Measurements from ENCODE around the gene SMIM8.
"Not testable (repeated sequence)": the region's sequence is repeated elsewhere in the genome, so short reads cannot be mapped to it uniquely, and the experiment has no call there.

The SMIM8 gene, protein sequence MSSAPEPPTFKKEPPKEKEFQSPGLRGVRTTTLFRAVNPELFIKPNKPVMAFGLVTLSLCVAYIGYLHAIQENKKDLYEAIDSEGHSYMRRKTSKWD

DNA sequence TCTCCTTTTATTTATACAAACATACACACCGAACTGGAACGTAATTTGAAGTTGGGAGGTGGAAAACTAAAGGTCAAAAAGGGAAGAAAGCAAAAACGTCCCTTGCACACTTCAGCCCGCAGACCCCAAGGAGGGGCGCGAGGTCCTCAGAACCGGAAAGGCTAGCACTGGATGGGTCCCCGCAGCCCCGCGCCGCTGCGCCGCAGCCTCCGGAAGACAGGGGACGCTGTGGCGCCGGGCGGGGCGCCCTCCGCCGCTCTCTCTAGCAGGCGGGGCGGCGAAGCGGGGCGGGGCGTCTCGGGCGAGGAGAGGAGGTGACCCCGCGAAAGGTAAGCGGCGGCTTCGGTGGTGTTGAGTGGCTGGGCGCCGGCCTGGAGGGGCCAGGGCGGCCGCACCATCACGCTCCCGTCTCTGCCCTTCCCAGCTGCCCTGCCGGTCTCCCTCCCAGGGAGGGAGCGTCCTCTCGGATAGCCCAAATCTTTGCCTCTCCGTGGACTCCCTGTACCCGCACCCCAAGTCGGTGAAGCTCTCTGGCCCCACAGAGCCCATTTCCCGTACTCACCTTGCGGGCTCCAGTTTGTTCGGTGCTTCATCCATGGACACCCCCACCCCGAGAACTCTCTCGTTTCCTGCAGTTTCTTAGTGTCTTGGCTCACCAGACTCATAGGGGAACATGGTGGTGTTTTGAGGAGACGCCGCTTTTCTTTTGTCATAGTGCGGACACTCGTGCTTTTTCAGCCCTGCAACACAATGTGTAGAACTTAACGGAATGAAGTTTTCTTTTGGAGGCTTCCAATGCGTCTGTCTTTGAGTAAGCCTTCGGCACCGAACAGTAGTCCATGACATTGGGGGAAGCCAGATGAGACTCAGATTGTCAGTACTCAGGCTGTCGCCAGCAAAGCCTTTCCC is at the start of gene SMIM8:
Gene SMIM8 (plus strand): TSS at position 285 of the 909 bp plus-strand sequence. CDS start 14,444 bp downstream, outside the sequence.
- DNase-seq: peak; percentile 94

DNA sequence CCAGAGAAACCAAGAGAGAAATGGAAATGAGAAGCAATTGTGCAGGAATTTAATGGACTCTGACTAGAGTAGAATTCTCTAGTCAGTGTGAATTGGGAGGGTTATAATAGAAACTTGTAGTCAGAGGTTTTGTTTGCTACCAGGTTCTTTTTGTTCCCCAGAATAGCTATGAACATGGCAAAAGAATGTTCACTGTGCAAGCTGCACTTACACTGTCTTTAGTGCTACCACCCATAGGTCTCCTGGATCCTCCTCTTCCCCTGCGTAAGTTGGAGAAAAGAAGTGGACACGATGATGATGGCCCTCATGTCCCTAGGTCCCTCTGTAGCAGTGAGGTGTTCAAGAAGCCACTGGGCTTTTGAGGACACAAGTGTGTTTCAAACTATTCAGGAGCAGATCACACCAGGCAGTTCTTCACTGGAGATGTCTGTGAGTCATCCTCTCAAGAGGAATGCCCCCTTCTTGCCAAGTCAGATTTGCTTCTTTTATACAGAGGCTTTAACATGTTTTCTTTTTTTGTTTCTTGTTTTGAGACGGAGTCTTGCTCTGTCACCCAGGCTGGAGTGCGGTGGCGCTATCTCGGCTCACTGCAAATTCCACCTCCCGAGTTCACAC is 47.6 kb upstream of the SMIM8 start:
- DNase-seq: no peak

DNA sequence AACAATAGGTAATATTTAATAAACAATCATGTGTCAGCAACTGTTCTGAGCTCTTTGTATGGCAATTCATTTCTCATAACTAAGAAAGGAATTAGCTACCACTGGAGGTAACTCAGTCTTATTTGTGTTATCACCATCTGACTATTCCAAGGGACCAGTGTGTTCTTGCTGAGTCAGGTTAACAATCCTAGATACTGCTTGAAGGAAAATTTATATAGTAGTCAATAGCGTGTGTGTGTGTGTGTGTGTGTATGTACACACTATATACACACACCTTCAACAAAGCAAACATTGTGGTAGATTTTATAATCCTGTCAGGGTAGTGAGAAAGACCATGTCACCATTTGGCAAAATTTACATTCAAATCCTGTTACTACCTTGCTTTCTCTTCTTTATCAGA is 45.8 kb upstream of the SMIM8 start:
- no peak for DNase-seq

DNA sequence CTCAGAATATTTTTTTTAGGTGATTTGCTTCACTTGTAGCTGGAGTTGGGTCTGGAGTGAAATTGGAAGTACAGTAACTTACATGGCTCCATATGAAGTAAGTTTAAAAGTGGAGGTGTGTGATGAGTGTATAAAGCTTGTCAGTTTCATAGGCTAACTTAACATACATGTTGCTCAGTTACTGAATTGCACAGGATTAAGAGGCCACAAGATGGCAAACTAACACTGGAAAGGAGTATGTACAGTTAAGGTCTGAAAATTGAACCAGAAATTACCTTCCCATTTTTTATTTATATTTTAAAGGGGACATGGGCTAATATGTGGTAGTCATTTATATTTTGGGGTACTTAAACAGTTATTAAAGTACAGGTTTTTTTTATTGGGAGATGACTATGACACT is 45.3 kb upstream of the SMIM8 start:
- peak; percentile 71 for DNase-seq

DNA sequence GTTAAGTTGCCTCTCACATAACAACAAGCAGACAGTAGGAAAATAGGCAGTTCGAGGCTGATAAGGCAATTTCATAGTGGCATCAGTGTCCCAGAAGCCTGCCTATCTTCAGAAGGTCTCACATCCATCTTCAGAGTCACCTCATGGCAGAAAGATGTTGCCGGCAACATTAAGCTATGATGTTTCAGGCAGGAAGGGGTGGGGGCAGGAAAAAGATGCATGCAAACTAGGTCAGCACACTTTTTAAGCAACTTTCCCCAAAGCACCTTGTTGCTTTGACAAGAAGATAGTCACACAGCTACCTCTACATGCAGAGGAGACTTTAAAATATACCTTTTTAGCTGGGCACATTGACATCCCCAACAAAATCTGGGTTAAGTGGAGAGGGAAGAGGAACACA is 43.2 kb upstream of the SMIM8 start:
- no peak for DNase-seq

DNA sequence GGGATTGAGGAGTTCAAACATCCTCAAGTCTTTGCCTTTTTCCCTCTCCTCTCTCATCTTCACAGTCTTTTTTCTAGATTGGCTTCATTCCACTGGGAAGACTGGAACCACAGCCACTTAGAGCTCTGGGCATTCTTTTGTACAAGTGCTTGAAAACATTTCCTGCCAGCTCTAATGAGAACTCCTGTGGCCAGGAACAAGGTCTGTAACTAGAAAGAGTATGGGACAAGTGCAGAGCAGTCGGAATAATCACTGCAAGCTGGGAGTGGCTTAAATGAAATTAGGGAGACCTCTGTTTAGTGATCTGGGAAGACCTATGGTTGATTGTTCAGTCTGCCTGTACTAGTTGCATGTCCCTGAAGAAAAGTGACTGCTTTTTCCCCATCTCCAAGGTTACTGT is 41.0 kb upstream of the SMIM8 start:
- no peak for DNase-seq

DNA sequence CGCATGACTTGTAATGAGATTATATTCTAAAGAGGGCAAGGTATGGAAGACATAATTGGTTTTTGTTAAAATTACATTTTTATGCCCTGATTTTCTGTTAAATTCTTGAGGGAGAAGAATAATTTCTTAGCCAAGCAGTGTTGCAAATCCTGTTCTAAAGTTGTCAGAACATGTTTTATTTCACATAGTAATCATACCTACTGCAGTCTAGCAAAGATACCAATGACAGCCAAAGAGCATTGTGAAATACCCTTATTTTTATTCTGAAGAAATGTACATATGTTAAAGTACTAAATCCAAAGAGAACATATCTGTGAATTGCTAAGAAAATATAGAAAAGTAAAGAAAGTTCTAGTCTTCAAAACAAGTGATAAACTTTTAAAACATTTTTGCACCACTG is 39.6 kb upstream of the SMIM8 start:
- DNase-seq: no peak

DNA sequence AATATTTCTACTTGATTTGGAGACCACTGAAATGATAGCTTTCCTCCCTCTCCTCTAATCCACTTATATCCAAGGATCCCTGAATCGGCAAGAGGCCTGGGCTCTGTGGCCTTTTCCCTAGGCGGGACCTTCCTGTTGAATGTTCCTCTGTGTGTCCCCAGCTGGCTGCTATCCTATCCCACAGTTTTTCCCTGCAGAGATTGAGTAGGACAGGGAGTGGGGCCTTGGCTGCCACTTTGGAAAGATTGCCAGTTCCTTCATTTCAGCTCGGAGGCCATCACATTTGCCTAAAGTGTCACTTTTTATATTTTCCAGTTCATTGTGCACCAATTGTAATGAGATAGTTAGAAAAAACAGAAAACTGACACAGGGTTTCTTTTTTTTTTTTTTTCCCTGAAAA is 38.9 kb upstream of the SMIM8 start:
- no peak for DNase-seq

DNA sequence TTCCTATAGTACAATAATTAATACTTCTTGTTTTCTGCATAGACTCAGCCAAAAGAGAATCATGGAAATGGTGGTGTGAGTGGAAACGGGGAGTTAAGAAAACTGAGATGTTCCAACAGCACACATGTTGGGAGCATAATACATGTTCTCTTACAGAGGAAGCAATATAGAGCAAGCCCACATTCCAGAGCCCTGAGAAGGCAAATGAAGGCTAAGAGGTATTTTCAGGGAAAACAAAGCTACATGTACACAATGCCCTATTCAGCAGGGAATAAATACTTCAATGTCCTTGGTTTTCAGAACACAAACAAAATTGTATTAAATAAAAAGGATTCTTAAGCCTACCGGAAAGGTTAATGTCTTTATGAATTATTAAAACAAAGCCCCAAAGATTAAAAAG is 35.1 kb upstream of the SMIM8 start:
- no peak for DNase-seq

DNA sequence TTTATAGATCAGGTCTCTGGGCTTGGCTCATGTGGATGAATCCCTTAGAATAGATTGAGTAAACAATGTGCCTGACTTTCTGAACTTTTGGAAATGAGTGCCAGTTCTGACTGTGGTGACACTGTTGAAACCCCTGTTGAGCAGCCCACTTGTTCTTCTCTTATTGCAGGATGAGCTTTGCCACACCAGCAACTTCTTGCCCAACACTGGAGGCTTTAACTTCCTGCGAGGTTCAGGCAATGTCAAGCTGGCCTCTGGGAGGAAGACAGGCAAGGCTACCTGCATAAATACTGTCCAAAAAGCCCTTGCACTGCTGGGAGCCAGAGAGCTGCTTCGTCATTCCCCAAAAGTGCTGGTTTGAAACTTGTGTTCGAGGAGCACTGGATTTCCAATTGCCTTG is 32.8 kb upstream of the SMIM8 start:
- no peak for DNase-seq

DNA sequence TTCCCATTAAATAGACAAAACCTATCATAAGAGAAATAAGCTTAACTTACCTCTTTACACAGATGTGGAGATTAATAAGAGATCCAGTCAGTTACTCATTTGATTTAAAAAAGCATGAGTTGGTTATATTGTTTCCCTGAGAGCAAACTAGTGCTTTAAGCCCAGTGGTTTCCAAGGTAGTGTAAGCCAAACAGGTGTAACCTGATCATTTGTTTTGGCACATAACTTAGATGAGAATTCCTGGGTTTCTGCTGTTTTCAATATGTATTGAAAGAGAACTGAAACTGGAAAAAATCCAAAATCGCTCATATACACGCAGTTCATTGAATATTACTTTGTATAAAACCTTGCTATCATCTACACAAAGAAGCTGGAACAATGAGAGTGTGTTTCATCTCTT is 30.5 kb upstream of the SMIM8 start:
- DNase-seq: no peak

DNA sequence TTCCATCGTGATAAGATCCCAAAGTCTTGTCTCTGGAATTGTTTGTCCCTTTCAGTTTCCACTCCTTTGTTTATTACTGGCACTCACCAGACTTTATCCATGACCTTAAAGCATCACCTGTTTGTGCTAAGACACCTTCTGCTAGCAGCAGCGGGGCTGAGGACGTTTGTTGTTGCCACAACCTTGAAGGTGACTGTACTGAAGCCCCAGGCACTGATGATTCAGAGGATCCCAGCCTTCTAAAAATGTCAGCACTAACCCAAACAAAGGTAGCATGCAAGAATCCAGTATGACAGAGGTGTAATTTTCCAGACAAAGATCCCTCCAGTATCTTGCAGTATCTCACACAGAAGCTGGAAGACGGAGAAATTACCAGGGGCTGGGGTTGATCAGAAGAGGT is 28.9 kb upstream of the SMIM8 start:
- no peak for DNase-seq

DNA sequence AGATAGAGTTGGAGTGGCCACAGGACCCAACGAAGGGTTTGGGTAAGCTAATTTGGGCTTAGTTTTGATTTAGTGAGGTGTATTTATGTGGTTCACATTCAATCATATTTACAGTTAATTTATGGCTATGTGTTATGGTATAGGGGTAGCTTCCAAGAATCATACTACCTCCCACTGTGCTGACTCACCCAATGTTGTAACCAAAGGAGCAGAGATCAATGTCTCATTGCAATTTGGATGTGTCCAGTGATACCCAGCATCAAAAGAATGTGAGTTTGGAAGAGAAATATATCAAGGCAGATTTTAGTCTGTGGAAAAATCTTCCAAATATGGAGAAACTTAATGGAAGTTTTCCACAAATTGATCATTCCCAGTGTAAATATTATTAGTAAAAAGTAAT is 25.3 kb upstream of the SMIM8 start:
- no peak for DNase-seq

DNA sequence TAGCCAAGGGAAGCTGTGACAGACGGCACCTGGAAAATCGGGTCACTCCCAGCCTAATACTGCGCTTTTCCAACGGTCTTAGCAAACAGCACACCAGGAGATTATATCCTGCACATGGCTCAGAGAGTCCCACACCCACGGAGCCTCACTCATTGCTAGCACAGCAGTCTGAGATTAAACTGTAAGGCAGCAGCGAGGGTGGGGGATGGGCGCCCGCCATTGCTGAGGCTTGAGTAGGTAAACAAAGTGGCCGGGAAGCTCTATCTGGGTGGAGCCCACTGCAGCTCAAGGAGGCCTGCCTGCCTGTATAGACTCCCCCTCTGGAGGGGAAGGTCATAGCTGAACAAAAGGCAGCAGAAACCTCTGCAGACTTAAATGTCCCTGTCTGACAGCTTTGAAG is 21.1 kb upstream of the SMIM8 start:
- not testable (repeated sequence) for DNase-seq

DNA sequence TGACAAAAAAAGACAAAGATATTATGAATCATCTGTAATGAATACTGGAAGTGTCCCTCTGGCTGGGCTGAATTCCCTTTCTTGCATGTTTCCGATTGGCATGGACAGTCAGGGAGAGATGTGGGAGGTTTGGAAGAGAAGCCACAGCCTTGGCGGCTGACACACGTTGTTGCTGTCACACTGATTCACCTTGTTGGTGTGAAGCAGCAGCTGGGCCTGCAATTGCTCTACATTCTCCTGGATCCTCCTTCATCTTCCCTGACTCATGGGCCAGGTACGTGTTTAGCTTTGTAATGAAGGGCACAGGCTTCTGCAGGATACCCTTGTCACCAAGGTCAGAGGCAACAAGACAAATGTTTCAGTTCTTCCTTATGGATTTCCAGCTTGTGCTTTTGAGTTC is 13.4 kb upstream of the SMIM8 start:
- DNase-seq: no peak

DNA sequence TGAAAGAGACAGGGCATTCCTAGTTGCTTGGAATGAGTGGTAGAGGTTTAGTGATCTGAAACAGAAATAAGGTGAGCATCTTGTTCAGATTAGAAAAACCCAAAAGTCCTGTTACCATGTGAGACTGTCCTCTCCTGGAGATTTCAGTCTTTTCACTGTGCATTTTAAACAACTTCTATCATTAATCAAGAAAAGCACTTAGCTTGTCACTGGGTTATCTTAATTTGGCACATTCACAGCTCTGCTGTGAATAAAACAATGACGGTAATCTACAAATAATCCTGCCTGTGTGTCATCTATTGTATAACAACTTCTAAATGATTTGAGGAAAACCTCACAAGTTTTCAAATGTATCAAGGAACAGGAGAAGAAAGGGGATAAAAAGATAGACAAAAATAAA is 9.5 kb upstream of the SMIM8 start:
- DNase-seq: no peak

DNA sequence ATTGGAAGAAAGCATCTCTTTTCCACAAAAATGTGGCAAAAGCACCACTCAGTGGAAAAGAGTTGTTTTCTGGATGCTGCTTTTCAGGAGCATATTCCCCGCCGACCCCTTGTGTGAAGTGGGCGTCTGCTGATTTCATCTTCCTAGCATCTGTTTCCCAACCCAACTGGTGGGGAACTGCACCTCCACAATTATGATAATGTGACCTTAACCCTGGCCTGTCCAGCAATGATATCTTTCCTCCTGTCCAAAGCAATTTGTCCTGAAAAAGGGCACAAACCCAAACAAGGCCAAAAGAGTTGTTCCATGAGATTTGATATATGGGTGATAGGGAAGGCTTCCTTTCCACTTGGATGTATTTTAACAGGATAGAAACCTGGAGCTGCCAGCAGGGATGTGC is 7.3 kb upstream of the SMIM8 start:
- no peak for DNase-seq

DNA sequence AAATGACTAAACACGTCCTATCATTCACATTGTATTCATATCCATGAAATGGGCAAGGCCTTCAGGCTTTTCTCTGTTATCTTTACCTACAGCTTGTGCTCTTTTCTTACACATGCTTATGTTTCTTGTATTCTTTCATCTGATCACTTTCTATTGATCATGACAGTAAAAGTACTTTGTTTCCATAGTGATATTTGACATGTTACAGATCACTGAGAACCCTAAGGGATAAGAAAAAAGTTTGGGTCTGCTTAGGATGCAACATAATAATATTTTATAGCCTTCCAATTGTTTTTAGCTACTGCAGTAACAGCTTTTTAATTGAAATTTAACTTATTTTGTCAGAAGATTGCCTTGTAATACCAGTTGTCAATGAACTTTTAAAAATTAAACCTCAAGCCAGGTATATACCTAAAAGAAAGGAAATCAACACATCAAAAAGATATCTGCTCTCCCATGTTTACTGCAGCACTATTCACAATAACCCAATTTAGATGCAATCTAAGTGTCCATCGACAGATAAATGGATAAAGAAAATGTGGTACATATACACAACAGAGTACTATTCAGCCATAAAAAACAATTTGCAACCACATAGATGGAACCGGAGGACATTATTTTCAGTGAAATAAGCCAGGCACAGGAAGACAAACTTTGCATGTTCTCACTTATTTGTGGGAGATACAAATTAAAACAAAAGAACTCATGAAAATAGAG is 3.0 kb upstream of the SMIM8 start:
- DNase-seq: no peak

DNA sequence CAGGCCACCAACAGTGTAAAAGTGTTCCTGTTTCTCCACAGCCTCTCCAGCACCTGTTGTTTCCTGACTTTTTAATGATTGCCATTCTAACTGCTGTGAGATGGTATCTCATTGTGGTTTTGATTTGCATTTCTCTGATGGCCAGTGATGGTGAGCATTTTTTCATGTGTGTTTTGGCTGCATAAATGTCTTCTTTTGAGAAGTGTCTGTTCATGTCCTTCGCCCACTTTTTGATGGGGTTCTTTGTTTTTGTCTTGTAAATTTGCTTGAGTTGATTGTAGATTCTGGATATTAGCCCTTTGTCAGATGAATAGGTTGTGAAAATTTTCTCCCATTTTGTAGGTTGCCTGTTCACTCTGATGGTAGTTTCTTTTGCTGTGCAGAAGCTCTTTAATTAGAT is 1.5 kb downstream of the SMIM8 start:
- not testable (repeated sequence) for DNase-seq

DNA sequence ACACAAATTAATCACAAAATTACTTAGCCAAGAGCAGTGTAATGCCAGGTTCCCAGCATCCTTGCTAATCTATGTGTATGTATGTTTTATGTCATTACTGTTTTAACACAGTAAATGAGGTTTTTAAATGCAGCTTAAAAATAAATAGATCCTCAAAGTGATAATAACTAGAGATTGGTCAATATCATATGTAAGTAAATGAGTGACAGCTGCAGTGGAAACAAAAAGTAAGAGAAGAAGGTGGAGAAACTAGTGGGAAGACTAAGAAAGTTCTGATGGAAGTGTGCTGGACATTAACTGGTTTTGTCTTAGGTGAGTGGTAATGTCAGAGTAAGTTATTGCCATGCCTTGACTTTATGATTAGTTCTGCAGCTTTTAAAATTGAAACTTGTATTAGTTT is 8.6 kb downstream of the SMIM8 start:
- no peak for DNase-seq

DNA sequence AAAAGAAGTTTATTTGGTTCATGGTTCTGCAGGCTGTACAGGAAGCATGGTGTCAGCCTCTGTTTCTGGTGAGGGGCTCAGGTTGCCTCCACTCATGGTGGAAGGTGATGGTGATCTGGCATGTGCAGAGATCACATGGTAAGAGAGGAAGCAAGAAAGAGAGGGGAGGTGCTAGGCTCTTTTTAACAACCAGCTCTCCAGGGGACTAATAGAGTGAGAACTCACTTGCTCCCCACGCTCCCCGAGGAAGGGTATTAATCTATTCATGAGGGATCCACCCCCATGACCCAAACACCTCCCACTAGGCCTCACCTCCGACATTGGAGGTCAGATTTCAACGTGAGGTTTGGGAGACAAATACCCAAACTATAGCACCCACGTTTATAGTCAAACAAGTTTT is 10.6 kb downstream of the SMIM8 start:
- peak; percentile 49 for DNase-seq

DNA sequence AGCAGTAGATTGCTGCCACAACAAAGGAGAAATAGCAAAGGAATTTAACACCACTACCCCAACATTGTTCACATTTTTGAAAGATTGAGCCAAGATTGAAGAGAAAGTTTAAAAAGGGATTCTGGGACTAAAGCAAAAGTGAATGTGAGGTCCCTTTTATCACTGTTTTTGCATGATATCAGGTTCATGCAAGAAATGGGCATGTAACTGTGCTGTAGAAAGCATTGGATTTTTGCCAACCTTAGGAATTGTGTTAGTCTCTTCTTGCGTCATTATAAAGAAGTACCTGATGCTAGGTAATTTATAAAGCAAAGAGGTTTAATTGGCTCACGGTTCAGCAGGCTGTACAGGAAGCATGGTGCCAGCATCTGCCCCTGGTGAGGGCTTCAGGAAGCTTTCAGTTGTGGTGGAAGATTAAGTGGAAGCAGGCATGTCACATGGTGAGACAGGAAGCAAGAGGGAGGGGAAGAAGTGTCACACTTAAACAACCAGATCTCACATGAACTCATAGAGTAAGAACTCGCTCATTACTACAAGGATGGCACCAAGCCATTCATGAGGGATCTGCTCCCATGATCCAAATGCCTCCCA is 11.3 kb downstream of the SMIM8 start:
- peak; percentile 73 for DNase-seq

DNA sequence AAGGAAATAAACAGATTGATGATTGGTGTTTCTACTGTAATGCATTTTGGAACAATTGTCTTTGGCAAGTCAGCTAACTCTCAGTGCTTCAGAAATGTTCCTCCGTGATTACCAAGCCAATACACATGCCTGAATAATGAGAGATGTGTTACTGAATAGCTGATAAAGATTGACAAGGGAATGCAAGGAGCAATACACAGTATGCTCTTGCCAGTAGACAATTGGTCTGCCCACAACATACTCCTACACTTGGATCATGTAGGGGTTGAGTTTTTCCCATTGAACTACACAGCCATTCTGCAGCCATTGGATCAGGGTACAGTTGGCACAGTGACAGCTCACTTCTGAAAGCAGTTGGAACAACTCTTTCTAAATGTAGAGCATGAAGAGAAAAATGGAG is 12.3 kb downstream of the SMIM8 start:
- no peak for DNase-seq

All from OCI-M1 (cell line).